Uterus (tissue), 2 donors: Measurements from ENCODE around the gene GNAL.

Source experiments
- CTCF ChIP-seq, 4 experiments: fragments of 200-600 bp in 2 of 4; fragments of 450-650 bp in 2 of 4; sonication (generic) in 2 of 4; IDR thresholded peaks; one replicate each; pipeline ENCODE4 v1.5.1; 2016 to 2019; ENCODE audit warnings: antibody characterized with exemption in 4 of 4, mild to moderate bottlenecking in 2 of 4, moderate library complexity in 1 of 4
- POLR2A ChIP-seq, 2 donors: fragments of 450-650 bp; IDR thresholded peaks; one replicate each; pipeline ENCODE4 v1.6.1; 2016; ENCODE audit warnings: antibody characterized with exemption in 2 of 2, mild to moderate bottlenecking in 1 of 2, moderate library complexity in 1 of 2

- no peak for TF ChIP-seq POLR2A (IDR thresholded peaks at IDR 0.05)
- no peak for TF ChIP-seq CTCF (IDR thresholded peaks at IDR 0.05)
Observed at GRCh38 chr18:11719050-11719449, 30.0 kb downstream of the GNAL start.
